Liver (tissue), 9 donors: Measurements from ENCODE around the gene WWOX. TPM values are rescaled to one million over a fixed set of nuclear protein-coding genes. Genes with fewer than 3 reads are reported as not detected.

Experiments
- DNase-seq: peaks from one replicate; pipeline ENCODE4 v3.0.0-alpha.2; 2017; ENCODE audit warnings: low spot score
- H3K27ac ChIP-seq, 2 donors: one replicate each; pipeline ENCODE4 v1.7.0; 2013; ENCODE audit warnings: inconsistent platforms in 2 of 2, low read length in 2 of 2, control low read depth in 1 of 2, low read depth in 1 of 2, mild to moderate bottlenecking in 1 of 2
- H3K27me3 ChIP-seq, 4 donors: one replicate each; pipeline versions ENCODE4 v1.6.1 to v1.7.0; 2013; ENCODE audit warnings: low read length in 3 of 4, inconsistent platforms in 1 of 4, mild to moderate bottlenecking in 1 of 4, moderate library complexity in 1 of 4; ENCODE audit not compliant: control insufficient read depth in 4 of 4, insufficient read depth in 4 of 4
- H3K36me3 ChIP-seq, 4 donors: one replicate each; pipeline versions ENCODE4 v1.6.1 to v1.7.0; 2013; ENCODE audit warnings: low read length in 3 of 4, mild to moderate bottlenecking in 3 of 4, low read depth in 1 of 4, moderate library complexity in 1 of 4; ENCODE audit not compliant: control insufficient read depth in 4 of 4, insufficient read depth in 3 of 4
- H3K4me1 ChIP-seq, 4 donors: one replicate each; pipeline versions ENCODE4 v1.6.1 to v1.7.0; 2013; ENCODE audit warnings: low read length in 3 of 4, mild to moderate bottlenecking in 3 of 4, moderate library complexity in 1 of 4; ENCODE audit not compliant: control insufficient read depth in 4 of 4, insufficient read depth in 4 of 4
- H3K4me3 ChIP-seq, 3 donors: one replicate each; pipeline versions ENCODE4 v1.6.1 to v1.7.0; 2013; ENCODE audit warnings: low read length in 3 of 3, control low read depth in 1 of 3, low read depth in 1 of 3, mild to moderate bottlenecking in 1 of 3
- H3K9ac ChIP-seq, 2 donors: one replicate each; pipeline ENCODE4 v1.7.0; 2013; ENCODE audit warnings: low read length in 2 of 2, mild to moderate bottlenecking in 2 of 2, moderate library complexity in 2 of 2, control low read depth in 1 of 2, low read depth in 1 of 2
- H3K9me3 ChIP-seq, 4 donors: one replicate each; pipeline versions ENCODE4 v1.6.1 to v1.7.0; 2013; ENCODE audit warnings: low read length in 3 of 4; ENCODE audit not compliant: control insufficient read depth in 4 of 4
- ATF3 ChIP-seq: IDR thresholded peaks from 2 replicates; pipeline ENCODE4 v1.6.1; 2016; ENCODE audit warnings: antibody characterized with exemption
- CTCF ChIP-seq: fragments of 150-350 bp; IDR thresholded peaks from 2 replicates; pipeline ENCODE4 v1.5.1; 2017; ENCODE audit warnings: improper control_type of control experiment, low read depth, low read length; ENCODE audit not compliant: missing input control
- EGR1 ChIP-seq, 2 donors: IDR thresholded peaks; 2 replicates each; pipeline ENCODE4 v1.6.1; 2016 to 2018; ENCODE audit warnings: antibody characterized with exemption in 2 of 2, low read depth in 2 of 2
- FOXA1 ChIP-seq: IDR thresholded peaks from 2 replicates; pipeline ENCODE4 v1.6.1; 2016; ENCODE audit warnings: antibody characterized with exemption
- FOXA2 ChIP-seq: IDR thresholded peaks from 2 replicates; pipeline ENCODE4 v1.6.1; 2016; ENCODE audit warnings: antibody characterized with exemption
- GABPA ChIP-seq, 2 donors: IDR thresholded peaks in 1 of 2; conservative IDR thresholded peaks in 1 of 2; 2 replicates each; pipeline ENCODE4 v1.6.1; 2016; ENCODE audit warnings: antibody characterized with exemption in 2 of 2, mild to moderate bottlenecking in 1 of 2, moderate library complexity in 1 of 2
- HNF4A ChIP-seq, 2 donors: conservative IDR thresholded peaks; 2 replicates each; pipeline ENCODE4 v1.6.1; 2016; ENCODE audit warnings: antibody characterized with exemption in 2 of 2, mild to moderate bottlenecking in 2 of 2
- HNF4G ChIP-seq: IDR thresholded peaks from 2 replicates; pipeline ENCODE4 v1.6.1; 2016; ENCODE audit warnings: antibody characterized with exemption
- JUND ChIP-seq, 2 donors: IDR thresholded peaks; 2 replicates each; pipeline ENCODE4 v1.6.1; 2016; ENCODE audit warnings: antibody characterized with exemption in 2 of 2
- MAX ChIP-seq: IDR thresholded peaks from 2 replicates; pipeline ENCODE4 v1.6.1; 2016; ENCODE audit warnings: antibody characterized with exemption
- NR2F2 ChIP-seq: IDR thresholded peaks from 2 replicates; pipeline ENCODE4 v1.6.1; 2016; ENCODE audit warnings: antibody characterized with exemption
- RAD21 ChIP-seq, 2 donors: IDR thresholded peaks; 2 replicates each; pipeline ENCODE4 v1.6.1; 2016; ENCODE audit warnings: antibody characterized with exemption in 2 of 2, mild to moderate bottlenecking in 2 of 2
- REST ChIP-seq: IDR thresholded peaks from 2 replicates; pipeline ENCODE4 v1.6.1; 2016; ENCODE audit warnings: antibody characterized with exemption, mild to moderate bottlenecking
- RXRA ChIP-seq, 2 donors: IDR thresholded peaks; 2 replicates each; pipeline ENCODE4 v1.6.1; 2017 to 2018; ENCODE audit warnings: antibody characterized with exemption in 2 of 2, mild to moderate bottlenecking in 1 of 2
- SP1 ChIP-seq: IDR thresholded peaks from 2 replicates; pipeline ENCODE4 v1.6.1; 2018; ENCODE audit warnings: antibody characterized with exemption, mild to moderate bottlenecking
- TAF1 ChIP-seq: conservative IDR thresholded peaks from 2 replicates; pipeline ENCODE4 v1.6.1; 2016; ENCODE audit warnings: antibody characterized with exemption, mild to moderate bottlenecking
- YY1 ChIP-seq: IDR thresholded peaks from 2 replicates; pipeline ENCODE4 v1.6.1; 2016; ENCODE audit warnings: antibody characterized with exemption, mild to moderate bottlenecking
- ZBTB33 ChIP-seq: IDR thresholded peaks from 2 replicates; pipeline ENCODE4 v1.6.1; 2016; ENCODE audit warnings: antibody characterized with exemption
- WGBS: extraction: QIAGEN DNeasy Blood & Tissue Kit; methylation state at CpG from one replicate; pipeline ENCODE4 v1.1.7; 2013; 5-methylcytosine and 5-hydroxymethylcytosine counted together
- polyA plus RNA-seq, 2 donors: library from polyadenylated mRNA; stranded (reverse) in 1 of 2; unstranded in 1 of 2; fragments of 200-250 nt in 1 of 2; fragments of >200 nt in 1 of 2; fragmentation: Nextera tagmentation in 1 of 2; extraction: Ambion mirVana in 1 of 2; gene quantifications; one replicate each; pipeline versions ENCODE4 v1.2.1 to v1.2.3, GENCODE V29; 2013 to 2015
- total RNA-seq, 2 donors: library from RNA; depleted of rRNA; stranded (reverse); fragments of >200 nt; gene quantifications; one replicate each; pipeline ENCODE4 v1.2.3, GENCODE V29; 2014
- donor health status: healthy.
- donor health status: healthy.
- donor health status: healthy.
- donor health status: healthy.
- donor health status: healthy.

WWOX gene
- total and polyA plus RNA-seq, 4 donors: 9.8 to 46.0 (median 15.3) TPM

- no peak overlapping the region for H3K9ac ChIP-seq
- no peak overlapping the region for H3K4me3 ChIP-seq
- no peak overlapping the region for H3K27ac ChIP-seq
- DNase-seq: no peak
- no peaks in the 10 kb centered on the region for H3K27me3 ChIP-seq
- peaks cover 0 to 8% (median 5%) of the 10 kb centered on the region in 4 donors for H3K36me3 ChIP-seq
- peaks cover 0 to 14% (median 6%) of the 10 kb centered on the region in 4 donors for H3K4me1 ChIP-seq
- TF ChIP-seq RAD21 (IDR thresholded peaks at IDR 0.05) (no peak), EGR1 (IDR thresholded peaks at IDR 0.05; ENCODE audit: low read depth in 2 of 2) (no peak), CTCF (no peak), JUND (IDR thresholded peaks at IDR 0.05) (no peak), RXRA (IDR thresholded peaks at IDR 0.05) (no peak), TAF1 (no peak), ATF3 (no peak), ZBTB33 (no peak), SP1 (no peak), FOXA2 (no peak), HNF4A (conservative IDR thresholded peaks at IDR 0.05) (no peak), MAX (no peak), FOXA1 (no peak), NR2F2 (no peak), YY1 (no peak), HNF4G (no peak), REST (no peak), GABPA (IDR thresholded peaks at IDR 0.05 in 1 of 2, conservative IDR thresholded peaks at IDR 0.05 in 1 of 2) (no peak)
- 86% methylated on average over 5 of the region's 5 CpGs for WGBS
- no peaks in the 10 kb centered on the region for H3K9me3 ChIP-seq
These were observed 17.9 kb downstream of the WWOX start for GRCh38 chr16:78117391-78117790.
